Common myeloid progenitor, CD34-positive (primary cell): ENCODE results near the gene MAP3K20.
"Not testable (repeated sequence)": the region's sequence is repeated elsewhere in the genome, so short reads cannot be mapped to it uniquely, and the experiment has no call there.

ENCODE experiments used
- CTCF ChIA-PET: fragments of 350-600 bp; sonication (Branson Sonifier 250); formaldehyde crosslinking; loops from one replicate; lab custom pipeline; 2021; ENCODE audit warnings: antibody characterized with exemption; lab: Charles Lee
- POLR2A ChIA-PET: fragments of 350-600 bp; sonication (Branson Sonifier 250); formaldehyde crosslinking; loops from one replicate; lab custom pipeline; 2021; ENCODE audit warnings: antibody characterized with exemption; lab: Charles Lee
- DNase-seq, 3 donors: peaks; one replicate each; pipeline versions ENCODE4 v3.0.0 to v3.0.0-alpha.2; 2013
- H3K27ac ChIP-seq, 2 experiments: 1 replicate in 1 of 2; 2 replicates in 1 of 2; pipeline ENCODE4 v1.7.0; 2013; ENCODE audit warnings: inconsistent platforms in 2 of 2, low read length in 2 of 2, mild to moderate bottlenecking in 2 of 2, low read depth in 1 of 2, moderate library complexity in 1 of 2; ENCODE audit not compliant: severe bottlenecking in 2 of 2, insufficient read depth in 1 of 2, poor library complexity in 1 of 2
- H3K27me3 ChIP-seq, 5 experiments: replicated peaks in 2 of 5; 1 replicate in 3 of 5; 2 replicates in 2 of 5; pipeline versions ENCODE4 v1.6.1 to v1.7.0; 2013; ENCODE audit warnings: low read length in 4 of 5, mild to moderate bottlenecking in 2 of 5, moderate library complexity in 2 of 5, inconsistent platforms in 1 of 5; ENCODE audit not compliant: insufficient read depth in 5 of 5, control insufficient read depth in 4 of 5
- H3K36me3 ChIP-seq, 4 experiments: 1 replicate in 2 of 4; 2 replicates in 2 of 4; pipeline versions ENCODE4 v1.6.1 to v1.7.0; 2013; ENCODE audit warnings: low read length in 3 of 4, control low read depth in 1 of 4, mild to moderate bottlenecking in 1 of 4; ENCODE audit not compliant: control insufficient read depth in 4 of 4, insufficient read depth in 4 of 4
- H3K4me1 ChIP-seq, 4 experiments: 1 replicate in 3 of 4; 2 replicates in 1 of 4; pipeline versions ENCODE4 v1.6.1 to v1.7.1; 2013; ENCODE audit warnings: low read length in 3 of 4, mild to moderate bottlenecking in 3 of 4, control low read depth in 1 of 4, inconsistent platforms in 1 of 4, moderate library complexity in 1 of 4; ENCODE audit not compliant: control insufficient read depth in 4 of 4, insufficient read depth in 4 of 4; ENCODE audit errors: control extremely low read depth in 1 of 4
- H3K4me3 ChIP-seq, 7 experiments: 1 replicate in 4 of 7; 2 replicates in 3 of 7; pipeline versions ENCODE4 v1.5.1 to v1.7.0; 2013; ENCODE audit warnings: mild to moderate bottlenecking in 7 of 7, low read length in 6 of 7, moderate library complexity in 6 of 7, inconsistent platforms in 2 of 7, low read depth in 2 of 7, control low read depth in 1 of 7; ENCODE audit not compliant: insufficient read depth in 4 of 7, control insufficient read depth in 1 of 7; ENCODE audit errors: extremely low read depth in 1 of 7
- H3K9me3 ChIP-seq, 5 experiments: 1 replicate in 4 of 5; 2 replicates in 1 of 5; pipeline versions ENCODE4 v1.6.1 to v1.7.1; 2013; ENCODE audit warnings: low read length in 4 of 5, mild to moderate bottlenecking in 2 of 5, inconsistent platforms in 1 of 5, low read depth in 1 of 5, moderate library complexity in 1 of 5; ENCODE audit not compliant: control insufficient read depth in 4 of 5, insufficient read depth in 2 of 5; ENCODE audit errors: control extremely low read depth in 1 of 5
- WGBS: methylation state at CpG from one replicate; pipeline ENCODE4 v1.1.5; 2013; ENCODE audit not compliant: insufficient coverage; 5-methylcytosine and 5-hydroxymethylcytosine counted together

The MAP3K20 gene

GRCh38 chr2:173087793-173088496 is 12.3 kb downstream of the MAP3K20 start:
- Histone ChIP-seq H3K36me3 (peaks cover 0 to 27% (median 3%) of the 10 kb centered on the region in 4 experiments), H3K9me3 (no peaks in the 10 kb centered on the region), H3K4me1 (peaks cover 0 to 5% (median 0%) of the 10 kb centered on the region in 4 experiments), H3K27ac (no peak overlapping the region), H3K4me3 (no peak overlapping the region), H3K27me3 (no peaks in the 10 kb centered on the region)
- 100% methylated on average over 3 of the region's 4 CpGs for WGBS
- ChIA-PET CTCF (no interaction called here), POLR2A (no interaction called here)
- no peak for DNase-seq

DNA sequence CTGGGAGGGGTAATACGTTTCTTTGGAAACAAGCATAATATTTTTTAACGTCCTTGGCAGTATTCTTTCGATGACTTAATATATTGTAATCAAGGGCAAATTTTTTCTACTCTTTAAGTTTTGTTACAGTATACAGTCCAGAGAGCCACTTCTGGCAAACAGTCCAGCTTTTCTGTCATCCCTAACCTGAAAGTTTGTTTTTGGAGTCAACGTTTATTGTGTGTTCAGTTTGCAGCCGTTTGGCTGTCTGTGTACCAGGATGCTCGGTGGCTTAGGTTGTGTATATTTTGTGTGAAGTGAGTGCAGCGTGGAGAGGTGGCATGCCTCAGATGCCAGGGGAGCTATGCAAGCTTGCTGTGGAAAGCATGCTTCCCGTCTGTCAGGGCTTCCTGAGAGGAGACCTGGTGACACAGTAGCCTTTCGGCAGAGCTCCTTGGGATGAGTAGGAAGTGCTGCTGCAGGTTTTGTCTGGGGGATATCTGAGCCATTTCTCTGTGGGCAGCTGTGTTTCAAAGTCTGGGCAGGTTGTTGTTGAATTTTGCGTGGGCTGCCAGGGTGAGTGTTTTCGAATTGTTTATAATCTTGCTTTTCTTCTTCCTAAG is 14.7 kb downstream of the MAP3K20 start:
- Histone ChIP-seq H3K36me3 (peaks cover 0 to 29% (median 3%) of the 10 kb centered on the region in 4 experiments), H3K4me3 (no peak overlapping the region), H3K9me3 (no peaks in the 10 kb centered on the region), H3K27ac (peak overlapping the region in 1 of 2 experiments; percentile 64), H3K4me1 (no peaks in the 10 kb centered on the region), H3K27me3 (no peaks in the 10 kb centered on the region)
- CTCF ChIA-PET, result interaction anchor here (1.7 kb wide), 1 partner anchor 29 kb away, joined by 4 read pairs; no protein-coding TSS in a partner anchor
- 98% methylated on average over 6 of the region's 11 CpGs for WGBS
- no peak for DNase-seq
- POLR2A ChIA-PET, result no interaction called here

DNA sequence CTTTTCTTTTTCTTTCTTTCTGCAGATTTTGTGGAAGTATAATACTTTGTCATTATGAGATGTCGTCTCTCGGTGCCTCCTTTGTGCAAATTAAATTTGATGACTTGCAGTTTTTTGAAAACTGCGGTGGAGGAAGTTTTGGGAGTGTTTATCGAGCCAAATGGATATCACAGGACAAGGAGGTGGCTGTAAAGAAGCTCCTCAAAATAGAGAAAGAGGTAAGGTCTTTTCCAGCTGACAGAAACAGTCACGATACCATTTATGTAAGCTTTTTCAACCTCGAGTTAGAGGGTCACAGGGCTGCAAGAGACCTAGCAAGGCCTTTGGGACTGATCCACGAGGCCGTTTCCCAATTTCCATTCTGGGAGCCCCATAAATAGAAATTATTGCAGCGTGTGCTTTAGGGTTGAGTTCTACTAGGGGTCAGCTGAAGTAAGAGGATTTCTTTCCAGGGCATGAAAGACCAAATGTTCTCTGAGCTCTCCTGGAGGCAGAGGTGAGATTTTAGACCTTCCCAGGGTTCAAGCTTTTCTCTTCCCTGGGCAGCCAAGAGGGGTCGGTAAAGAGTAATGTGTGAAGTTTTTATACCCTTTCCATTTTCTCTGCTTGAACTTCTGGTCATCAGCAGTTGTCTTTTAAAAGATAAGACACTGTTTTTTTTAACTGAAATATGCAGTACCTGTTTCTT is 15.5 kb downstream of the MAP3K20 start:
- peaks cover 0 to 29% (median 3%) of the 10 kb centered on the region in 4 experiments for H3K36me3 ChIP-seq
- no peaks in the 10 kb centered on the region for H3K27me3 ChIP-seq
- ChIA-PET POLR2A (no interaction called here), CTCF (interaction anchor here (1.0 to 1.7 kb wide), 3 partner anchors 10 to 28 kb away, joined by 3 to 5 read pairs (median 4); no protein-coding TSS in a partner anchor)
- 91% methylated on average over 6 of the region's 10 CpGs for WGBS
- H3K27ac ChIP-seq, result peak overlapping the region in 1 of 2 experiments; percentile 64
- no peak for DNase-seq
- H3K4me3 ChIP-seq, result no peak overlapping the region
- H3K4me1 ChIP-seq, result no peaks in the 10 kb centered on the region
- no peaks in the 10 kb centered on the region for H3K9me3 ChIP-seq

GRCh38 chr2:173091910-173092309 is 16.3 kb downstream of the MAP3K20 start:
- POLR2A ChIA-PET, result interaction anchor here (0.6 kb wide), 1 partner anchor 59 kb away, joined by 3 read pairs; no protein-coding TSS in a partner anchor

DNA sequence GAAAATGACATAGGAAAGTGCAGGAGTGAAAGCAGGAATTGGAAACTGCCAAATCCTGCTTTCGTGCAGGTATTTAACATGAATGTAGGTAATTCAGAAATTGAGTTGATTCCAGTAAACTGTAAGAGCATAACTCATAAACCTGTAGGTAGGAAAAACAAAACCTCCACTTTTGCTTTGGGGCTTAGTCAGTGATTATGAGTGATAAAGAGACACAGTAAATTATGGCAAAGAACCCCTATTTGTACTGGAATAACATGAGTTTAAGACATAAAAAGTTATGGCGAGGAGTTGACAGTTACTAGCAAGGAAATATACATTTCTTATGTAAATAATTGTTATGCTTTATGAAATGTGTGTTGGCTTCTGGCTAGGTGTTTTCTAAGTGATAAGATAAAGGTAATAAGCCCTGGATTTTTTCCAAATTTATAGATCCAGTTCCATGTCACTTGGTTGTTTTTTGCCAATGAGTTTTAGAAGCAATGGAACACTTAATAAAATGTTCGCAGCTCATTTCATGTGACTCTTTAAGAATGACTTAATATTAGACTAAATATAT is 17.3 kb downstream of the MAP3K20 start:
- POLR2A ChIA-PET, result no interaction called here

More at GRCh38 chr2:173091910-173092309, 16.3 kb downstream of the MAP3K20 start:
- DNase-seq, result no peak
- 100% methylated on average over 2 of the region's 4 CpGs for WGBS
- Histone ChIP-seq H3K36me3 (peaks cover 0 to 30% (median 4%) of the 10 kb centered on the region in 4 experiments), H3K27ac (peak overlapping the region in 1 of 2 experiments; percentile 49), H3K9me3 (no peaks in the 10 kb centered on the region), H3K4me1 (no peaks in the 10 kb centered on the region), H3K4me3 (no peak overlapping the region), H3K27me3 (no peaks in the 10 kb centered on the region)
- CTCF ChIA-PET, result interaction anchor here (1.0 to 1.7 kb wide), 3 partner anchors 10 to 27 kb away, joined by 3 to 5 read pairs (median 4); no protein-coding TSS in a partner anchor

DNA sequence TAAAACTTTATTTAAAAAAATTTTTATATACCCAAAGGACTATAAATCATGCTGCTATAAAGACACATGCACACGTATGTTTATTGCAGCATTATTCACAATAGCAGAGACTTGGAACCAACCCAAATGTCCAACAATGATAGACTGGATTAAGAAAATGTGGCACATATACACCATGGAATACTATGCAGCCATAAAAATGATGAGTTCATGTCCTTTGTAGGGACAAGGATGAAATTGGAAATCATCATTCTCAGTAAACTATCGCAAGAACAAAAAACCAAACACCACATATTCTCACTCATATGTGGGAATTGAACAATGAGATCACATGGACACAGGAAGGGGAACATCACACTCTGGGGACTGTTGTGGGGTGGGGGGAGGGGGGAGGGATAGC is 18.0 kb downstream of the MAP3K20 start:
- H3K27me3 ChIP-seq, DNase-seq, H3K27ac ChIP-seq, H3K9me3 ChIP-seq, H3K4me1 ChIP-seq, CTCF ChIA-PET, POLR2A ChIA-PET, H3K4me3 ChIP-seq: not testable (repeated sequence)
- WGBS, result no CpG with 5 or more reads among the region's 2 CpGs
- peaks cover 0 to 30% (median 4%) of the 10 kb centered on the region in 4 experiments for H3K36me3 ChIP-seq

More for the DNA sequence above, 17.3 kb downstream of the MAP3K20 start:
- WGBS, result 100% methylated on average over 1 of the region's 3 CpGs
- Histone ChIP-seq H3K9me3 (no peaks in the 10 kb centered on the region), H3K36me3 (peaks cover 0 to 30% (median 4%) of the 10 kb centered on the region in 4 experiments), H3K4me1 (no peaks in the 10 kb centered on the region), H3K4me3 (no peak overlapping the region), H3K27ac (no peak overlapping the region), H3K27me3 (no peaks in the 10 kb centered on the region)
- DNase-seq, result no peak
- CTCF ChIA-PET, result no interaction called here
